GM23338 (cell line): ENCODE measurements around the gene C10orf53. TPM values are rescaled to one million over a fixed set of nuclear protein-coding genes. Genes with fewer than 3 reads are reported as not detected.

Source experiments
- ATAC-seq: fragments of 200-7000 bp; cut with Tn5 transposase; 3 replicates; pipeline ENCODE4 v1.9.1; 2020
- DNase-seq: peaks from one replicate; pipeline ENCODE4 v3.0.0-alpha.2; 2015; ENCODE audit warnings: low spot score
- H2AFZ ChIP-seq: fragments of 200-600 bp; sonication (generic); 2 replicates; pipeline ENCODE4 v1.8.0; 2016; ENCODE audit warnings: antibody characterized with exemption, mild to moderate bottlenecking, moderate library complexity
- H3F3A ChIP-seq: fragments of 200-600 bp; sonication (generic); replicated peaks from 2 replicates; pipeline ENCODE4 v1.8.0; 2017; ENCODE audit warnings: antibody characterized with exemption, mixed run types, low read depth
- H3K27ac ChIP-seq: fragments of 200-600 bp; sonication (generic); 2 replicates; pipeline ENCODE4 v1.6.1; 2016; ENCODE audit warnings: low read depth
- H3K27me3 ChIP-seq: fragments of 200-600 bp; sonication (generic); 2 replicates; pipeline ENCODE4 v1.8.0; 2016; ENCODE audit warnings: mild to moderate bottlenecking, mixed run types, moderate library complexity; ENCODE audit not compliant: insufficient read depth
- H3K36me3 ChIP-seq: fragments of 200-600 bp; sonication (generic); 2 replicates; pipeline ENCODE4 v1.8.0; 2016; ENCODE audit warnings: mild to moderate bottlenecking; ENCODE audit not compliant: insufficient read depth
- H3K4me1 ChIP-seq: fragments of 200-600 bp; sonication (generic); 2 replicates; pipeline ENCODE4 v1.8.0; 2016; ENCODE audit warnings: mild to moderate bottlenecking, moderate library complexity; ENCODE audit not compliant: insufficient read depth
- H3K4me2 ChIP-seq: fragments of 200-600 bp; sonication (generic); 2 replicates; pipeline ENCODE4 v1.7.1; 2017; ENCODE audit warnings: mixed run types
- H3K4me3 ChIP-seq: fragments of 200-600 bp; sonication (generic); 2 replicates; pipeline ENCODE4 v1.6.1; 2016; ENCODE audit warnings: mixed run types
- H3K79me2 ChIP-seq: fragments of 200-600 bp; sonication (generic); replicated peaks from 2 replicates; pipeline ENCODE4 v1.8.0; 2017; ENCODE audit warnings: mild to moderate bottlenecking; ENCODE audit not compliant: insufficient read depth
- H3K9me2 ChIP-seq: fragments of 200-600 bp; sonication (generic); 2 replicates; pipeline ENCODE4 v1.8.0; 2017; ENCODE audit not compliant: insufficient read depth
- H4K20me1 ChIP-seq: fragments of 200-600 bp; sonication (generic); replicated peaks from 2 replicates; pipeline ENCODE4 v1.8.0; 2017; ENCODE audit warnings: mild to moderate bottlenecking; ENCODE audit not compliant: insufficient read depth
- H3K27ac Mint-ChIP-seq: 2 replicates; pipeline ENCODE4 v1.8.0; 2020; ENCODE audit warnings: inconsistent platforms, mild to moderate bottlenecking, moderate library complexity, mixed read lengths
- H3K27me3 Mint-ChIP-seq: 3 replicates; pipeline ENCODE4 v1.8.0; 2022; ENCODE audit warnings: low read depth, mild to moderate bottlenecking, moderate library complexity, mixed read lengths, inconsistent platforms; ENCODE audit not compliant: insufficient read depth, poor library complexity
- H3K36me3 Mint-ChIP-seq: 3 replicates; pipeline ENCODE4 v1.8.0; 2021; ENCODE audit warnings: low read depth, mild to moderate bottlenecking, inconsistent platforms, moderate library complexity, mixed read lengths
- H3K4me1 Mint-ChIP-seq: 3 replicates; pipeline ENCODE4 v1.8.0; 2020; ENCODE audit warnings: mild to moderate bottlenecking, inconsistent platforms, mixed read lengths
- H3K4me3 Mint-ChIP-seq: 3 replicates; pipeline ENCODE4 v1.8.0; 2021; ENCODE audit warnings: moderate library complexity, mild to moderate bottlenecking, inconsistent platforms, mixed read lengths
- H3K9me3 Mint-ChIP-seq: 3 replicates; pipeline ENCODE4 v1.8.0; 2020; ENCODE audit warnings: moderate library complexity, mild to moderate bottlenecking, inconsistent platforms, mixed read lengths
- CTCF ChIP-seq, 2 experiments: fragments of 200-600 bp in 1 of 2; sonication (generic) in 1 of 2; conservative IDR thresholded peaks; 2 replicates each; pipeline versions ENCODE4 v1.5.1 to v1.6.1; 2016 to 2017; ENCODE audit warnings: antibody characterized with exemption in 2 of 2, low read depth in 2 of 2, mild to moderate bottlenecking in 2 of 2, moderate library complexity in 1 of 2
- ETS1 ChIP-seq: IDR thresholded peaks from 2 replicates; pipeline ENCODE4 v1.6.1; 2016; ENCODE audit warnings: antibody characterized with exemption
- EZH2 ChIP-seq: fragments of 200-600 bp; sonication (generic); IDR thresholded peaks from one replicate; pipeline ENCODE4 v1.8.0; 2017; ENCODE audit warnings: antibody characterized with exemption, mild to moderate bottlenecking, low read depth; ENCODE audit not compliant: unreplicated experiment
- EZH2phosphoT487 ChIP-seq: fragments of 200-600 bp; sonication (generic); IDR thresholded peaks from one replicate; pipeline ENCODE4 v1.8.1; 2018; ENCODE audit warnings: antibody characterized with exemption; ENCODE audit not compliant: unreplicated experiment
- NANOG ChIP-seq: IDR thresholded peaks from 2 replicates; pipeline ENCODE4 v1.6.1; 2016; ENCODE audit warnings: antibody characterized with exemption, borderline replicate concordance
- ZNF114 ChIP-seq: fragments of 250-450 bp; sonication (Bioruptor Pico); IDR thresholded peaks from 2 replicates; pipeline ENCODE4 v1.5.0; 2020; ENCODE audit warnings: mild to moderate bottlenecking, moderate library complexity
- ZNF462 ChIP-seq: fragments of 250-450 bp; sonication (Bioruptor Pico); IDR thresholded peaks from 2 replicates; pipeline ENCODE4 v1.5.0; 2020; ENCODE audit warnings: mild to moderate bottlenecking, moderate library complexity
- polyA plus RNA-seq: library from polyadenylated mRNA; unstranded; fragments of >200 nt; fragmentation: Nextera tagmentation; extraction: Ambion mirVana; gene quantifications from 2 replicates; pipeline ENCODE4 v1.2.1, GENCODE V29; 2016
- total RNA-seq: library from RNA; depleted of rRNA; stranded (reverse); fragments of >200 nt; shearing (Covaris generic); gene quantifications from 2 replicates; pipeline ENCODE4 v1.2.3, GENCODE V29; 2014

C10orf53 gene
- total and polyA plus RNA-seq, 2 experiments from 2014 or later, result not detected

GRCh38 chr10:49734676-49735075 is 55.2 kb downstream of the C10orf53 start (continued):
- TF ChIP-seq ZNF462 (no peak), ZNF114 (no peak), CTCF (conservative IDR thresholded peaks at IDR 0.05; ENCODE audit: low read depth in 2 of 2) (no peak)

- peaks cover 8% of the 10 kb centered on the region; the same call in 1 of the 3 replicates for H3K36me3 Mint-ChIP-seq
- Histone ChIP-seq H3K4me3 (no peak overlapping the region), H2AFZ (no peak overlapping the region), H3F3A (no peaks in the 10 kb centered on the region), H3K79me2 (no peaks in the 10 kb centered on the region), H3K4me1 (no peaks in the 10 kb centered on the region), H3K27me3 (no peaks in the 10 kb centered on the region), H3K36me3 (no peaks in the 10 kb centered on the region), H4K20me1 (no peaks in the 10 kb centered on the region), H3K27ac (no peak overlapping the region), H3K9me2 (no peaks in the 10 kb centered on the region), H3K4me2 (no peak overlapping the region)
- H3K27me3 Mint-ChIP-seq, result peaks cover 10% of the 10 kb centered on the region
- DNase-seq, result no peak
- H3K27ac Mint-ChIP-seq, result no peak overlapping the region
- no peaks in the 10 kb centered on the region; the same call in 2 of the 3 replicates for H3K4me1 Mint-ChIP-seq
- peak; percentile 54 for ATAC-seq
- H3K4me3 Mint-ChIP-seq, result no peak overlapping the region
- H3K9me3 Mint-ChIP-seq, result no peaks in the 10 kb centered on the region; the same call in 2 of the 3 replicates
- no peak for TF ChIP-seq ETS1
- no peak for TF ChIP-seq EZH2phosphoT487
- TF ChIP-seq ZNF462, result no peak
- no peak for TF ChIP-seq NANOG
- no peak for TF ChIP-seq EZH2
Observed at GRCh38 chr10:49735161-49735560, 55.7 kb downstream of the C10orf53 start.
